K562 (cell line): Measurements from ENCODE around the gene TRRAP. TPM values are rescaled to one million over a fixed set of nuclear protein-coding genes. Genes with fewer than 3 reads are reported as not detected.

Source experiments
- ATAC-seq: fragments of 200-7000 bp; cut with Tn5 transposase; 3 replicates; pipeline ENCODE4 v1.9.1; 2020; ENCODE audit warnings: moderate library complexity
- BruUV-seq: library from RNA; stranded (reverse); fragments of 400-500 nt; replicated peaks from 2 replicates; lab custom pipeline; 2021; lab: Mats Ljungman, UMichigan
- CTCF ChIA-PET: fragments of 300-600 bp; formaldehyde crosslinking; extraction: SDS; loops from one replicate; lab custom pipeline; 2021; ENCODE audit warnings: low intra/inter-chr PET ratio; lab: Yijun Ruan, JAX
- POLR2A ChIA-PET: fragments of 300-600, 350-650 bp; sonication (Branson Sonifier 250); formaldehyde crosslinking; extraction: SDS; loops from one replicate; lab custom pipeline; 2021; ENCODE audit warnings: antibody characterized with exemption, inconsistent platforms; lab: Yijun Ruan, JAX
- DNase-seq, 4 experiments: peaks; one replicate each; pipeline versions ENCODE4 v3.0.0 to v3.0.0-alpha.2; 2011 to 2018; ENCODE audit warnings: low spot score in 3 of 4, mixed read lengths in 3 of 4; ENCODE audit errors: extremely low read depth in 1 of 4
- FAIRE-seq: peaks from 2 replicates; lab custom pipeline; 2011; peaks lifted over from hg19 to GRCh38; lab: Jason Lieb, UNC
- H2AFZ ChIP-seq: 2 replicates; pipeline ENCODE4 v1.6.0; 2011; ENCODE audit warnings: low read depth, low read length, control low read depth, inconsistent platforms
- H3K27ac ChIP-seq: fragments of 200-600 bp; 3 replicates; pipeline ENCODE4 v1.8.0; 2011; ENCODE audit warnings: low read depth, mild to moderate bottlenecking, control low read depth, inconsistent platforms, low read length, moderate library complexity, mixed read lengths; ENCODE audit errors: extremely low read depth
- H3K27me3 ChIP-seq, 2 experiments: fragments of 300-600 bp in 1 of 2; 2 replicates in 1 of 2; 3 replicates in 1 of 2; pipeline versions ENCODE4 v1.6.0 to v1.8.0; 2011; ENCODE audit warnings: inconsistent platforms in 2 of 2, low read length in 2 of 2, mild to moderate bottlenecking in 1 of 2, mixed read lengths in 1 of 2, moderate library complexity in 1 of 2; ENCODE audit not compliant: control insufficient read depth in 2 of 2, insufficient read depth in 2 of 2
- H3K36me3 ChIP-seq: fragments of 300-600 bp; 3 replicates; pipeline ENCODE4 v1.8.0; 2011; ENCODE audit warnings: mild to moderate bottlenecking, low read length, inconsistent platforms; ENCODE audit not compliant: control insufficient read depth, insufficient read depth
- H3K4me1 ChIP-seq, 2 experiments: fragments of 200-600 bp in 1 of 2; replicated peaks in 1 of 2; 2 replicates in 1 of 2; 3 replicates in 1 of 2; pipeline versions ENCODE4 v1.5.1 to v1.8.0; 2011; ENCODE audit warnings: inconsistent platforms in 2 of 2, low read length in 2 of 2, mild to moderate bottlenecking in 1 of 2, mixed read lengths in 1 of 2, moderate library complexity in 1 of 2; ENCODE audit not compliant: control insufficient read depth in 2 of 2, insufficient read depth in 2 of 2
- H3K4me2 ChIP-seq: 2 replicates; pipeline ENCODE4 v1.6.1; 2011; ENCODE audit warnings: low read length, control low read depth, inconsistent platforms, mixed read lengths; ENCODE audit not compliant: insufficient read depth
- H3K4me3 ChIP-seq: fragments of 200-600 bp; sonication (generic), shearing (Covaris generic); 2 replicates; pipeline ENCODE4 v1.5.1; 2016; ENCODE audit warnings: control low read depth, inconsistent platforms
- H3K79me2 ChIP-seq: fragments of 200-600 bp; 3 replicates; pipeline ENCODE4 v1.8.0; 2011; ENCODE audit warnings: low read length, inconsistent platforms; ENCODE audit not compliant: control insufficient read depth, insufficient read depth
- H3K9ac ChIP-seq, 2 experiments: 2 replicates each; pipeline versions ENCODE4 v1.6.0 to v1.6.1; 2011; ENCODE audit warnings: low read depth in 2 of 2, low read length in 2 of 2, control low read depth in 1 of 2, inconsistent platforms in 1 of 2, mild to moderate bottlenecking in 1 of 2, mixed read lengths in 1 of 2; ENCODE audit not compliant: insufficient read depth in 1 of 2
- H3K9me1 ChIP-seq: one replicate; pipeline ENCODE4 v1.6.0; 2011; ENCODE audit warnings: inconsistent platforms, mild to moderate bottlenecking, low read length, moderate library complexity; ENCODE audit not compliant: control insufficient read depth, insufficient read depth
- H3K9me3 ChIP-seq: replicated peaks from 2 replicates; pipeline ENCODE4 v1.5.1; 2011; ENCODE audit warnings: low read depth, low read length, inconsistent platforms; ENCODE audit not compliant: control insufficient read depth, insufficient read depth
- H4K20me1 ChIP-seq: replicated peaks from 2 replicates; pipeline ENCODE4 v1.6.1; 2011; ENCODE audit warnings: low read length, inconsistent platforms, mixed read lengths; ENCODE audit not compliant: control insufficient read depth, insufficient read depth
- CAMTA2 ChIP-seq: fragments of 250-450 bp; sonication (Bioruptor Pico); conservative IDR thresholded peaks from 2 replicates; pipeline ENCODE4 v1.5.1; 2022
- CHD4 ChIP-seq: fragments of 200-600 bp; sonication (generic); IDR thresholded peaks from 3 replicates; pipeline ENCODE4 v1.6.1; 2012; ENCODE audit warnings: low read depth, mild to moderate bottlenecking, mixed read lengths, low read length, inconsistent platforms; ENCODE audit not compliant: insufficient read depth, insufficient replicate concordance, poor library complexity, severe bottlenecking
- HMGN3 ChIP-seq: IDR thresholded peaks from 2 replicates; pipeline ENCODE4 v1.6.1; 2011; ENCODE audit warnings: borderline replicate concordance, low read depth, mild to moderate bottlenecking, mixed read lengths, low read length; ENCODE audit not compliant: insufficient read length; ENCODE audit errors: extremely low read depth
- ILK ChIP-seq: fragments of 450-650 bp; IDR thresholded peaks from 2 replicates; pipeline ENCODE4 v1.6.1; 2016; ENCODE audit warnings: missing genetic modification characterization, low read depth, mild to moderate bottlenecking, missing compliant biosample characterization, moderate library complexity, borderline replicate concordance
- WGBS: fragments of 100-300 bp; shearing (Covaris generic); methylation state at CpG from one replicate; pipeline ENCODE4 v1.1.6; 2016; ENCODE audit warnings: low coverage, mixed read lengths; ENCODE audit not compliant: insufficient coverage; ENCODE audit errors: missing lambda C conversion rate; 5-methylcytosine and 5-hydroxymethylcytosine counted together
- in situ Hi-C: fragments of 300-500 bp; cut with MboI; formaldehyde crosslinking; loops from 4 replicates; pipeline ENCODE4 v1.15.0; 2018; ENCODE audit warnings: inconsistent platforms, mixed read lengths
- intact Hi-C: fragments of 100-400 bp; cut with micrococcal nuclease; formaldehyde crosslinking; loops from 2 replicates; pipeline ENCODE4 v1.14.2; 2022
- polyA plus RNA-seq, 8 experiments: library from polyadenylated mRNA; depleted of rRNA in 4 of 8; stranded (reverse) in 5 of 8; unstranded in 3 of 8; fragments of >200 nt; fragmentation: Nextera tagmentation in 2 of 8; fragmentation: Illumina TruSeq in 1 of 8; extraction: Ambion mirVana in 2 of 8; extraction: Trizol in 1 of 8; gene quantifications; 2 replicates each; pipeline versions ENCODE4 v1.2.1 to v1.2.3, GENCODE V29; 2011 to 2014; ENCODE audit warnings: inconsistent platforms in 1 of 8, missing spikeins in 1 of 8
- total RNA-seq, 7 experiments: library from RNA; depleted of rRNA in 6 of 7; stranded (reverse); fragments of >200 nt in 6 of 7; fragmentation: Illumina TruSeq in 2 of 7; extraction: Trizol in 2 of 7; gene quantifications; 2 replicates each; pipeline versions ENCODE4 v1.2.1 to v1.2.3, GENCODE V29; 2011 to 2021; ENCODE audit warnings: low replicate concordance in 1 of 7

Gene TRRAP
- total and polyA plus RNA-seq, 9 of the 15 experiments (the other 6 are each of a cell fraction or from before 2014, with no cell fraction given), result 1.3 to 47.2 (median 9.7) TPM

DNA sequence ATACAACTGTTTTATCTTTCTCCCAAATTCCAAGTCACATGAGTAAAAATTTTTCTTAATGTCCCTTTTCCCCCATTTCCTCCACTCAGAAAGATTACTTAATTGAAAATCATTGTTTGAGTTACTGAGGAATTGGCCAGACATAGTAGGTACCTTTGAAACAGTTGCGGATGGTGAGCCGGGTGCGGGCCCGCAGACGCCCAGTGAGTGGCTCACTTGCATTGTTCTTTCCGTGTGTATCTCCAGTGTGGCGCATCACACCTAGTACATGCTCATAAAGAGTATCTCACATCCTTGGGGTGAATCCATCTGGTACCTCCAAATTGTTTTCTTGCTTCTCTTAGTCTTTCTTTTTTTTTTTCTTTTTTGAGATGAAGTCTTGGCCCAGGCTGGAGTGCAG is 14.3 kb downstream of the TRRAP start:
- TF ChIP-seq HMGN3, result no peak
- TF ChIP-seq, all 486 proteins: peak for 0
- H3K4me2 ChIP-seq, result no peak overlapping the region
- no peak overlapping the region for H2AFZ ChIP-seq
- H3K4me1 ChIP-seq, result no peaks in the 10 kb centered on the region
- H4K20me1 ChIP-seq, result no peaks in the 10 kb centered on the region
- intact Hi-C loops, result no loop called here
- 93% methylated on average over 7 of the region's 7 CpGs for WGBS
- ChIA-PET CTCF (interaction anchor here (0.7 kb wide), 1 partner anchor 129 kb away, joined by 3 read pairs; no protein-coding TSS in a partner anchor), POLR2A (interaction anchor here (1.5 kb wide), 1 partner anchor 13 kb away, joined by 4 read pairs; no protein-coding TSS in a partner anchor)
- no peaks in the 10 kb centered on the region for H3K9me1 ChIP-seq
- DNase-seq, result no peak
- no peaks in the 10 kb centered on the region for H3K27me3 ChIP-seq
- in situ Hi-C loops, result no loop called here
- no peak overlapping the region for H3K9ac ChIP-seq
- no peaks in the 10 kb centered on the region for H3K79me2 ChIP-seq
- H3K36me3 ChIP-seq, result peaks cover 79% of the 10 kb centered on the region
- ATAC-seq, result no peak
- H3K27ac ChIP-seq, result no peak overlapping the region
- no peak overlapping the region for H3K4me3 ChIP-seq
- FAIRE-seq, result no peak
- BruUV-seq, result no TSS peak
- no peaks in the 10 kb centered on the region for H3K9me3 ChIP-seq

DNA sequence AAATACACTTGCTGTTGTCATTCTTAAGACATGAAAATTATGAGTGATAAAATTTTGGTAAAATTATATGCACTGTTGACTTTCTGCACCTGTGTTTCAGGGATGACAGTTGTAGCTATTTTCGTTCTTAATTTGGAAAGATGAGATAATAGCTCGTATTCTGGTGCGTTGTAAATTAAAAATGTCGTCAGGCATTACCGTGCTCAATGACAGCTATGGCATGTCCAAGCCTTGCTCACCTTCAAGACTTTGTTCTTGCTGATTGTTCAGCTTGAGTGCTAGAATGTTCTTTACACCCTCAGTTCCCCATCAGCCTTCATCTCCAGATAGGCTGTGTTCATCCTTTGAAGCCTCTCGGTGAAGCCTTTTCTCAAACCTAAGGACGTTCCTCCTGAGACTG is 21.5 kb downstream of the TRRAP start:
- in situ Hi-C loops, result no loop called here
- H3K4me2 ChIP-seq, result no peak overlapping the region
- H3K79me2 ChIP-seq, result no peaks in the 10 kb centered on the region
- WGBS, result 83% methylated on average over 7 of the region's 7 CpGs
- no TSS peak for BruUV-seq
- H3K9me3 ChIP-seq, result no peaks in the 10 kb centered on the region
- intact Hi-C loops, result no loop called here
- H3K27me3 ChIP-seq, result no peaks in the 10 kb centered on the region
- H3K27ac ChIP-seq, result no peak overlapping the region
- DNase-seq (no peak), FAIRE-seq (no peak), ATAC-seq (no peak)
- no peak overlapping the region for H3K9ac ChIP-seq
- ChIA-PET CTCF (no interaction called here), POLR2A (interaction anchor here (1.8 kb wide), 1 partner anchor 14 kb away, joined by 6 read pairs; no protein-coding TSS in a partner anchor)
- H3K9me1 ChIP-seq, result no peaks in the 10 kb centered on the region
- H3K4me3 ChIP-seq, result no peak overlapping the region
- no peaks in the 10 kb centered on the region for H4K20me1 ChIP-seq
- no peaks in the 10 kb centered on the region for H3K4me1 ChIP-seq
- H3K36me3 ChIP-seq, result peaks cover 95% of the 10 kb centered on the region
- no peak overlapping the region for H2AFZ ChIP-seq
- TF ChIP-seq ILK (tag), result no peak
- no peak for TF ChIP-seq CAMTA2
- no peak for TF ChIP-seq CHD4
